Adrenal gland (tissue), 5 donors: ENCODE data around the gene SP110.

Experiments
- CTCF ChIP-seq, 6 experiments: fragments of 450-650 bp in 4 of 6; fragments of 200-600 bp in 2 of 6; sonication (generic) in 1 of 6; IDR thresholded peaks; 1 replicate in 5 of 6; 2 replicates in 1 of 6; pipeline versions ENCODE4 v1.5.1 to v1.8.0; 2016 to 2021; ENCODE audit warnings: antibody characterized with exemption in 6 of 6, mild to moderate bottlenecking in 2 of 6, moderate library complexity in 1 of 6
- POLR2A ChIP-seq, 2 donors: fragments of 450-650 bp; IDR thresholded peaks; one replicate each; pipeline ENCODE4 v1.6.1; 2017; ENCODE audit warnings: antibody characterized with exemption in 2 of 2, mild to moderate bottlenecking in 2 of 2, moderate library complexity in 1 of 2
- donor health status: DM: no; HTN: no; CAD: no.

- TF ChIP-seq CTCF (IDR thresholded peaks at IDR 0.05) (no peak), POLR2A (IDR thresholded peaks at IDR 0.05) (no peak)
These were observed 81.8 kb downstream of the SP110 start for GRCh38 chr2:230137902-230138539.
